ENCODE measurements around the gene TCF4.

The TCF4 gene

DNA sequence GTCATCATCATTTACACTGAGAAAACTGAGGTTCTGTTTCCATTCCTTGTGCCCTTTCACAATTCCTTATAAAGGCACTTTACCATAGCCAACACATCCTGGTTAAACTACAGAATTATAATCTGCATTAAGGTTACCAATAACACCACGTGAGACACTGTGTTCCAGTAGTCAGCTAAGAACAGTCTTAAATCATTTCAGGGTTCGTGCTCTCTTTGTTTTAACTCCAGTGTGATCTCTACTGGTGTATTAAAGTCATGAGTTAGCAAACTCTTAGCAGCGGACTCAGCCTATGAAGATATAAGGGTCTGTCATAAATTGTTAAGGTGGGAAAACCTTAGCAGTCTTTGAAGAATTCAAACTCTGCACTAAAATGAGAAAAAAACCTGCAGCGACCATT lies 53.0 kb downstream of the TCF4 start:
- Histone ChIP-seq H3K9me3 (ENCODE audit: control insufficient read depth, insufficient read depth, low read length) (no peaks in the 10 kb centered on the region), H4K20me1 (ENCODE audit: control insufficient read depth, insufficient read depth, low read depth, low read length) (no peaks in the 10 kb centered on the region), H3K36me3 (ENCODE audit: control insufficient read depth, low read length) (peaks cover 4% of the 10 kb centered on the region), H3K9me2 (replicated peaks; ENCODE audit: control insufficient read depth, low read length) (no peaks in the 10 kb centered on the region), H3K4me2 (ENCODE audit: low read length) (no peak overlapping the region), H3K4me1 (ENCODE audit: control insufficient read depth, low read length) (peaks cover 8% of the 10 kb centered on the region; the same call in 1 of the 2 replicates), H3F3A (ENCODE audit: control insufficient read depth, insufficient read depth) (no peaks in the 10 kb centered on the region), H3K79me2 (ENCODE audit: control insufficient read depth, low read length) (peaks cover 89% of the 10 kb centered on the region), H3K4me3 (ENCODE audit: low read length) (no peak overlapping the region), H3K27ac (ENCODE audit: low read depth, low read length) (no peak overlapping the region), H3K27me3 (ENCODE audit: control insufficient read depth, low read length) (no peaks in the 10 kb centered on the region)
- TF ChIP-seq, protein P1, sequence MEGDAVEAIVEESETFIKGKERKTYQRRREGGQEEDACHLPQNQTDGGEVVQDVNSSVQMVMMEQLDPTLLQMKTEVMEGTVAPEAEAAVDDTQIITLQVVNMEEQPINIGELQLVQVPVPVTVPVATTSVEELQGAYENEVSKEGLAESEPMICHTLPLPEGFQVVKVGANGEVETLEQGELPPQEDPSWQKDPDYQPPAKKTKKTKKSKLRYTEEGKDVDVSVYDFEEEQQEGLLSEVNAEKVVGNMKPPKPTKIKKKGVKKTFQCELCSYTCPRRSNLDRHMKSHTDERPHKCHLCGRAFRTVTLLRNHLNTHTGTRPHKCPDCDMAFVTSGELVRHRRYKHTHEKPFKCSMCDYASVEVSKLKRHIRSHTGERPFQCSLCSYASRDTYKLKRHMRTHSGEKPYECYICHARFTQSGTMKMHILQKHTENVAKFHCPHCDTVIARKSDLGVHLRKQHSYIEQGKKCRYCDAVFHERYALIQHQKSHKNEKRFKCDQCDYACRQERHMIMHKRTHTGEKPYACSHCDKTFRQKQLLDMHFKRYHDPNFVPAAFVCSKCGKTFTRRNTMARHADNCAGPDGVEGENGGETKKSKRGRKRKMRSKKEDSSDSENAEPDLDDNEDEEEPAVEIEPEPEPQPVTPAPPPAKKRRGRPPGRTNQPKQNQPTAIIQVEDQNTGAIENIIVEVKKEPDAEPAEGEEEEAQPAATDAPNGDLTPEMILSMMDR (IDR thresholded peaks at IDR 0.05; ENCODE audit: low read depth, low read length, poor library complexity, severe bottlenecking), result no peak
- TF ChIP-seq EZH2phosphoT487 (IDR thresholded peaks at IDR 0.05; ENCODE audit: borderline replicate concordance, low read length), result no peak

GRCh38 chr18:55534547-55534946 lies 53.4 kb downstream of the TCF4 start:
- Histone ChIP-seq H3K4me1 (ENCODE audit: control insufficient read depth, low read length) (peaks cover 8% of the 10 kb centered on the region; the same call in 1 of the 2 replicates), H3F3A (ENCODE audit: control insufficient read depth, insufficient read depth) (no peaks in the 10 kb centered on the region), H3K27me3 (ENCODE audit: control insufficient read depth, low read length) (no peaks in the 10 kb centered on the region), H3K27ac (ENCODE audit: low read depth, low read length) (no peak overlapping the region), H4K20me1 (ENCODE audit: control insufficient read depth, insufficient read depth, low read depth, low read length) (no peaks in the 10 kb centered on the region), H3K9me3 (ENCODE audit: control insufficient read depth, insufficient read depth, low read length) (no peaks in the 10 kb centered on the region), H3K4me3 (ENCODE audit: low read length) (no peak overlapping the region), H3K79me2 (ENCODE audit: control insufficient read depth, low read length) (peaks cover 89% of the 10 kb centered on the region), H3K9me2 (replicated peaks; ENCODE audit: control insufficient read depth, low read length) (no peaks in the 10 kb centered on the region), H3K4me2 (ENCODE audit: low read length) (no peak overlapping the region), H3K36me3 (ENCODE audit: control insufficient read depth, low read length) (peaks cover 4% of the 10 kb centered on the region)
- TF ChIP-seq, protein P1 (IDR thresholded peaks at IDR 0.05; ENCODE audit: low read depth, low read length, poor library complexity, severe bottlenecking), result no peak
- TF ChIP-seq EZH2phosphoT487 (IDR thresholded peaks at IDR 0.05; ENCODE audit: borderline replicate concordance, low read length), result no peak

- H3K36me3 ChIP-seq (ENCODE audit: control insufficient read depth, low read length), result peaks cover 6% of the 10 kb centered on the region
- no peaks in the 10 kb centered on the region for H3K27me3 ChIP-seq (ENCODE audit: control insufficient read depth, low read length)
- H3K27ac ChIP-seq (ENCODE audit: low read depth, low read length), result no peak overlapping the region
- H3K4me1 ChIP-seq (ENCODE audit: control insufficient read depth, low read length), result peaks cover 15% of the 10 kb centered on the region
- no peaks in the 10 kb centered on the region for H4K20me1 ChIP-seq (ENCODE audit: control insufficient read depth, insufficient read depth, low read depth, low read length)
- H3F3A ChIP-seq (ENCODE audit: control insufficient read depth, insufficient read depth), result no peaks in the 10 kb centered on the region
- no peak overlapping the region for H3K4me3 ChIP-seq (ENCODE audit: low read length)
- no peak overlapping the region for H3K4me2 ChIP-seq (ENCODE audit: low read length)
- TF ChIP-seq EZH2phosphoT487 (IDR thresholded peaks at IDR 0.05; ENCODE audit: borderline replicate concordance, low read length), result no peak
- TF ChIP-seq, protein P1 (IDR thresholded peaks at IDR 0.05; ENCODE audit: low read depth, low read length, poor library complexity, severe bottlenecking), result no peak
- no peaks in the 10 kb centered on the region for H3K9me2 ChIP-seq (replicated peaks; ENCODE audit: control insufficient read depth, low read length)
- peaks cover 92% of the 10 kb centered on the region for H3K79me2 ChIP-seq (ENCODE audit: control insufficient read depth, low read length)
- H3K9me3 ChIP-seq (ENCODE audit: control insufficient read depth, insufficient read depth, low read length), result no peaks in the 10 kb centered on the region
Observed at GRCh38 chr18:55530166-55530565, 57.8 kb downstream of the TCF4 start.

Data from DOHH2 (cell line).